Psoas muscle (tissue), 8 donors: ENCODE measurements around the gene SLAIN1. TPM values are rescaled to one million over a fixed set of nuclear protein-coding genes. Genes with fewer than 3 reads are reported as not detected.
"Not testable (repeated sequence)": the region's sequence is repeated elsewhere in the genome, so short reads cannot be mapped to it uniquely, and the experiment has no call there.

Experiments used
- ATAC-seq, 4 donors: fragments of 200-7000 bp; cut with Tn5 transposase; one replicate each; pipeline ENCODE4 v1.9.1; 2020; ENCODE audit warnings: moderate library complexity in 3 of 4, mild to moderate bottlenecking in 2 of 4
- DNase-seq, 2 donors: peaks; one replicate each; pipeline ENCODE4 v3.0.0-alpha.2; 2020
- H3K27ac ChIP-seq: fragments of 200-600 bp; one replicate; pipeline ENCODE4 v1.8.0; 2022
- H3K27me3 ChIP-seq, 3 donors: fragments of 200-600 bp in 1 of 3; one replicate each; pipeline versions ENCODE4 v1.6.1 to v1.8.0; 2013 to 2022; ENCODE audit warnings: low read length in 2 of 3, mild to moderate bottlenecking in 2 of 3, moderate library complexity in 1 of 3; ENCODE audit not compliant: insufficient read depth in 3 of 3
- H3K36me3 ChIP-seq, 2 donors: fragments of 200-600 bp in 1 of 2; one replicate each; pipeline versions ENCODE4 v1.6.1 to v1.8.0; 2013 to 2022; ENCODE audit warnings: low read depth in 1 of 2, mild to moderate bottlenecking in 1 of 2, moderate library complexity in 1 of 2; ENCODE audit not compliant: insufficient read depth in 1 of 2
- H3K4me1 ChIP-seq: fragments of 200-600 bp; one replicate; pipeline ENCODE4 v1.8.0; 2022
- H3K4me3 ChIP-seq: fragments of 200-600 bp; one replicate; pipeline ENCODE4 v1.8.0; 2022; ENCODE audit warnings: mild to moderate bottlenecking
- H3K9me3 ChIP-seq: fragments of 200-600 bp; one replicate; pipeline ENCODE4 v1.8.0; 2022
- CTCF ChIP-seq: fragments of 200-600 bp; IDR thresholded peaks from one replicate; pipeline ENCODE4 v1.8.0; 2022; ENCODE audit warnings: antibody characterized with exemption
- WGBS, 3 donors: extraction: QIAGEN DNeasy Blood & Tissue Kit; methylation state at CpG; one replicate each; pipeline versions ENCODE4 v1.1.6 to v1.1.7; 2013; 5-methylcytosine and 5-hydroxymethylcytosine counted together
- intact Hi-C, 2 donors: fragments of 100-400 bp; cut with DNase I; formaldehyde crosslinking; loops; one replicate each; pipeline versions ENCODE4 v1.11.0 to v1.14.2; 2022
- long read RNA-seq, 2 donors: library from polyadenylated mRNA; unstranded; transcript quantifications; one replicate each; pipeline ENCODE4 v2.0.0, GENCODE V29; 2021
- polyA plus RNA-seq, 3 donors: library from polyadenylated mRNA; stranded (reverse); fragments of 200-250 nt; gene quantifications; one replicate each; pipeline ENCODE4 v1.2.3, GENCODE V29; 2013
- total RNA-seq, 4 donors: library from RNA; stranded (reverse); fragmentation: NEBNext Ultra II Directional in 2 of 4; extraction: Animal tissue kit (Norgen Biotek cat#: 25700) in 2 of 4; gene quantifications; one replicate each; pipeline versions ENCODE4 v1.2.1 to v1.2.4, GENCODE V29; 2021 to 2023
- donor health status: healthy with polysubstance abuse.
- donor health status: DM: no; HTN: no; CAD: no; lungs with moderate emphysema.
- donor health status: Bipolar disorder and iron deficiency.
- donor health status: healthy.
- donor health status: DM: yes; HTN: yes; CAD: no.
- donor health status: DM: no; HTN: no; CAD: no.
- donor health status: DM: no; HTN: no; CAD: no.
- donor health status: DM: yes; HTN: yes; CAD: no.

The SLAIN1 gene
- total RNA-seq, result 1 to 10 TPM; 3.1 to 6.6 (median 4.2) TPM
- 1 to 10 TPM in 2 of 3 donors, under 1 TPM in 1; 0.69 to 2.9 (median 2.3) TPM for polyA plus RNA-seq
- long read RNA-seq, donor 1, result 0 reads
- long read RNA-seq, donor 2, transcript SLAIN1-206 (7 exons, 2,855 nt), result major isoform, 8 of 8 reads
- long read RNA-seq, donor 2, partial matches to known transcripts, result 0 of 8 reads
- long read RNA-seq, donor 2, other reads (novel, unspliced or antisense), result 0 of 8 reads

GRCh38 chr13:77697217-77698103 is at the start of gene SLAIN1:
SLAIN1 (plus strand) TSS chr13:77697687; CDS start chr13:77697914, 227 bp downstream.
- TF ChIP-seq CTCF, result no peak
- Histone ChIP-seq H3K27ac (no peak within 1 kb of the TSS), H3K27me3 (no peaks in the 10 kb centered on the region), H3K4me1 (peaks cover 6% of the 10 kb centered on the region), H3K4me3 (peak within 1 kb of the TSS; percentile 82), H3K9me3 (no peaks in the 10 kb centered on the region), H3K36me3 (no peaks in the 10 kb centered on the region)
- intact Hi-C loops, result loop anchor here in 1 of 2 donors (10.0 kb wide), 1 partner anchor 373 kb away; the partner anchor contains the start of gene MYCBP2
- 0 to 1% (median 1%) methylated on average over 31 to 86 of the region's 86 CpGs for WGBS, 3 donors
- ATAC-seq, result peak; percentile 92 to 96 (median 96)
- peak; percentile 81 to 91 for DNase-seq

GRCh38 chr13:77650409-77650808 is 47.1 kb upstream of the SLAIN1 start:
- Histone ChIP-seq H3K36me3 (no peaks in the 10 kb centered on the region), H3K27ac (no peak overlapping the region), H3K9me3 (no peaks in the 10 kb centered on the region), H3K27me3 (peaks cover 0 to 2% (median 0%) of the 10 kb centered on the region in 3 donors), H3K4me3 (no peak overlapping the region), H3K4me1 (no peaks in the 10 kb centered on the region)
- intact Hi-C loops, result no loop called here
- ATAC-seq (no peak), DNase-seq (no peak)
- TF ChIP-seq CTCF, result no peak

GRCh38 chr13:77653301-77653700 is 44.2 kb upstream of the SLAIN1 start:
- intact Hi-C loops, result no loop called here
- H3K4me1 ChIP-seq, result no peaks in the 10 kb centered on the region
- no peak for TF ChIP-seq CTCF
- ATAC-seq (no peak), DNase-seq (no peak)
- no peak overlapping the region for H3K27ac ChIP-seq
- peaks cover 0 to 2% (median 0%) of the 10 kb centered on the region in 3 donors for H3K27me3 ChIP-seq
- WGBS, 3 donors, result 89 to 92% (median 90%) methylated on average over 2 of the region's 2 CpGs
- no peaks in the 10 kb centered on the region for H3K9me3 ChIP-seq
- H3K4me3 ChIP-seq, result no peak overlapping the region
- no peaks in the 10 kb centered on the region for H3K36me3 ChIP-seq

- H3K36me3 ChIP-seq, DNase-seq, H3K4me1 ChIP-seq, ATAC-seq, H3K9me3 ChIP-seq, H3K4me3 ChIP-seq, H3K27ac ChIP-seq, intact Hi-C loops, H3K27me3 ChIP-seq: not testable (repeated sequence)
- 88 to 92% (median 92%) methylated on average over 18 to 23 of the region's 23 CpGs for WGBS, 3 donors
Measured at GRCh38 chr13:77660016-77660415, 37.5 kb upstream of the SLAIN1 start.

GRCh38 chr13:77660841-77661250 is 36.6 kb upstream of the SLAIN1 start:
- ATAC-seq (no peak), DNase-seq (peak in 1 of 2 donors; percentile 44)
- intact Hi-C loops, result no loop called here
- Histone ChIP-seq H3K4me3 (no peak overlapping the region), H3K27ac (no peak overlapping the region), H3K27me3 (no peaks in the 10 kb centered on the region), H3K4me1 (no peaks in the 10 kb centered on the region), H3K36me3 (no peaks in the 10 kb centered on the region), H3K9me3 (no peaks in the 10 kb centered on the region)
- TF ChIP-seq CTCF, result no peak
- 83 to 92% (median 83%) methylated on average over 12 to 15 of the region's 15 CpGs for WGBS, 3 donors

- ATAC-seq, intact Hi-C loops, H3K4me3 ChIP-seq, H3K27ac ChIP-seq, H3K4me1 ChIP-seq, H3K36me3 ChIP-seq, DNase-seq, H3K9me3 ChIP-seq, H3K27me3 ChIP-seq: not testable (repeated sequence)
- WGBS, 3 donors, result 90 to 94% (median 93%) methylated on average over 16 of the region's 16 CpGs
Measured at GRCh38 chr13:77662301-77662700, 35.2 kb upstream of the SLAIN1 start.

- H3K27me3 ChIP-seq, DNase-seq, H3K27ac ChIP-seq, H3K4me1 ChIP-seq, intact Hi-C loops, ATAC-seq, H3K9me3 ChIP-seq, H3K36me3 ChIP-seq, H3K4me3 ChIP-seq: not testable (repeated sequence)
- WGBS, 3 donors, result 86 to 92% (median 90%) methylated on average over 8 to 14 of the region's 15 CpGs
Measured at GRCh38 chr13:77662831-77663230, 34.7 kb upstream of the SLAIN1 start.
